IMR-90 (cell line): Measurements from ENCODE around the gene ELP4. TPM values are rescaled to one million over a fixed set of nuclear protein-coding genes. Genes with fewer than 3 reads are reported as not detected.

Source experiments
- ATAC-seq: fragments of 200-7000 bp; cut with Tn5 transposase; 2 replicates; pipeline ENCODE4 v1.9.1; 2020; ENCODE audit warnings: low read depth, mild to moderate bottlenecking, moderate library complexity
- BruUV-seq: library from RNA; stranded (reverse); fragments of 400-500 nt; replicated peaks from 2 replicates; lab custom pipeline; 2021; lab: Mats Ljungman, UMichigan
- CTCF ChIA-PET: fragments of 300-600 bp; formaldehyde crosslinking; extraction: SDS; loops from one replicate; lab custom pipeline; 2021; ENCODE audit warnings: antibody characterized with exemption; lab: Yijun Ruan, JAX
- POLR2A ChIA-PET: fragments of 300-600 bp; sonication (Branson Sonifier 250); formaldehyde crosslinking; loops from one replicate; lab custom pipeline; 2022; ENCODE audit warnings: antibody characterized with exemption; ENCODE audit not compliant: unreplicated experiment; lab: Charles Lee
- DNase-seq: peaks from one replicate; pipeline ENCODE4 v3.0.0; 2013
- H2AFZ ChIP-seq: replicated peaks from 2 replicates; pipeline ENCODE3; 2013; ENCODE audit warnings: low read length, mild to moderate bottlenecking; ENCODE audit not compliant: poor library complexity
- H2AK5ac ChIP-seq: 2 replicates; pipeline ENCODE4 v1.6.1; 2013; ENCODE audit warnings: low read depth, low read length, inconsistent platforms
- H2AK9ac ChIP-seq: replicated peaks from 2 replicates; pipeline ENCODE3; 2013; ENCODE audit warnings: mild to moderate bottlenecking, low read depth, low read length, moderate library complexity; ENCODE audit not compliant: poor library complexity
- H2BK120ac ChIP-seq: 2 replicates; pipeline ENCODE4 v1.6.1; 2013; ENCODE audit warnings: low read depth, low read length, inconsistent platforms
- H2BK15ac ChIP-seq: 3 replicates; pipeline ENCODE4 v1.6.1; 2013; ENCODE audit warnings: low read depth, low read length, inconsistent platforms
- H2BK20ac ChIP-seq: 2 replicates; pipeline ENCODE4 v1.6.1; 2013; ENCODE audit warnings: low read depth, mild to moderate bottlenecking, inconsistent platforms, low read length, moderate library complexity
- H2BK5ac ChIP-seq: 2 replicates; pipeline ENCODE4 v1.6.1; 2013; ENCODE audit warnings: mild to moderate bottlenecking, low read depth, low read length, inconsistent platforms; ENCODE audit not compliant: poor library complexity, severe bottlenecking
- H3K14ac ChIP-seq: replicated peaks from 2 replicates; pipeline ENCODE4 v1.6.1; 2013; ENCODE audit warnings: low read depth, low read length, inconsistent platforms
- H3K18ac ChIP-seq: 2 replicates; pipeline ENCODE4 v1.6.1; 2013; ENCODE audit warnings: low read depth, low read length, control low read depth
- H3K23ac ChIP-seq: 2 replicates; pipeline ENCODE4 v1.6.1; 2013; ENCODE audit warnings: low read depth, low read length, inconsistent platforms
- H3K27ac ChIP-seq: 2 replicates; pipeline ENCODE4 v1.5.1; 2013; ENCODE audit warnings: mild to moderate bottlenecking, control low read depth, low read length; ENCODE audit not compliant: insufficient read depth
- H3K27me3 ChIP-seq: 2 replicates; pipeline ENCODE4 v1.6.1; 2013; ENCODE audit warnings: low read length; ENCODE audit not compliant: control insufficient read depth, insufficient read depth
- H3K36me3 ChIP-seq: 2 replicates; pipeline ENCODE4 v1.6.1; 2013; ENCODE audit warnings: low read length, mixed read lengths; ENCODE audit not compliant: control insufficient read depth, insufficient read depth
- H3K4ac ChIP-seq: 2 replicates; pipeline ENCODE4 v1.6.1; 2013; ENCODE audit warnings: low read depth, low read length, inconsistent platforms
- H3K4me1 ChIP-seq: 2 replicates; pipeline ENCODE4 v1.6.1; 2013; ENCODE audit warnings: low read length, mixed read lengths; ENCODE audit not compliant: control insufficient read depth, insufficient read depth
- H3K4me2 ChIP-seq: 2 replicates; pipeline ENCODE4 v1.6.1; 2013; ENCODE audit warnings: low read depth, mild to moderate bottlenecking, control low read depth, low read length, moderate library complexity
- H3K4me3 ChIP-seq: 2 replicates; pipeline ENCODE4 v1.5.1; 2013; ENCODE audit warnings: low read depth, mild to moderate bottlenecking, control low read depth, low read length, moderate library complexity; ENCODE audit not compliant: insufficient read depth
- H3K56ac ChIP-seq: 2 replicates; pipeline ENCODE4 v1.6.1; 2013; ENCODE audit warnings: low read length, inconsistent platforms; ENCODE audit not compliant: insufficient read depth; ENCODE audit errors: extremely low read depth
- H3K79me1 ChIP-seq, 2 experiments: 2 replicates each; pipeline ENCODE4 v1.6.1; 2013; ENCODE audit warnings: low read length in 2 of 2, inconsistent platforms in 1 of 2, low read depth in 1 of 2
- H3K9ac ChIP-seq: 2 replicates; pipeline ENCODE4 v1.6.1; 2013; ENCODE audit warnings: low read depth, low read length, control low read depth
- H3K9me1 ChIP-seq: 2 replicates; pipeline ENCODE4 v1.6.1; 2013; ENCODE audit warnings: low read length, inconsistent platforms; ENCODE audit not compliant: insufficient read depth
- H3K9me3 ChIP-seq: 2 replicates; pipeline ENCODE4 v1.6.1; 2013; ENCODE audit warnings: low read length; ENCODE audit not compliant: control insufficient read depth, insufficient read depth
- H4K20me1 ChIP-seq: 2 replicates; pipeline ENCODE4 v1.6.1; 2013; ENCODE audit warnings: low read length, inconsistent platforms; ENCODE audit not compliant: insufficient read depth
- H4K5ac ChIP-seq: 2 replicates; pipeline ENCODE4 v1.6.1; 2013; ENCODE audit warnings: mild to moderate bottlenecking, low read depth, low read length, control low read depth
- H4K8ac ChIP-seq, 2 experiments: 2 replicates each; pipeline ENCODE4 v1.6.1; 2013; ENCODE audit warnings: low read depth in 2 of 2, low read length in 2 of 2, control low read depth in 1 of 2, inconsistent platforms in 1 of 2
- H4K91ac ChIP-seq: 2 replicates; pipeline ENCODE4 v1.6.1; 2013; ENCODE audit warnings: low read depth, low read length, inconsistent platforms; ENCODE audit not compliant: insufficient read depth
- BHLHE40 ChIP-seq: fragments of 150-350 bp; IDR thresholded peaks from 2 replicates; pipeline ENCODE4 v1.6.1; 2016; ENCODE audit warnings: mild to moderate bottlenecking, low read depth, low read length
- CEBPB ChIP-seq: IDR thresholded peaks from 2 replicates; pipeline ENCODE4 v1.6.1; 2012; ENCODE audit warnings: low read depth, low read length, improper control_type of control experiment
- CHD1 ChIP-seq: IDR thresholded peaks from 2 replicates; pipeline ENCODE4 v1.6.1; 2012; ENCODE audit warnings: low read depth, low read length, improper control_type of control experiment
- FOS ChIP-seq: fragments of 150-350 bp; IDR thresholded peaks from 2 replicates; pipeline ENCODE4 v1.6.1; 2016; ENCODE audit warnings: low read depth, low read length
- MAFK ChIP-seq: IDR thresholded peaks from 2 replicates; pipeline ENCODE4 v1.6.1; 2012; ENCODE audit warnings: low read depth, low read length, improper control_type of control experiment
- MXI1 ChIP-seq: IDR thresholded peaks from 2 replicates; pipeline ENCODE4 v1.6.1; 2012; ENCODE audit warnings: low read depth, mild to moderate bottlenecking, low read length, moderate library complexity, borderline replicate concordance
- NFE2L2 ChIP-seq: fragments of 150-350 bp; IDR thresholded peaks from 2 replicates; pipeline ENCODE4 v1.6.1; 2016; ENCODE audit warnings: low read depth, mild to moderate bottlenecking, low read length
- RAD21 ChIP-seq: IDR thresholded peaks from 2 replicates; pipeline ENCODE4 v1.6.1; 2012; ENCODE audit warnings: low read length, improper control_type of control experiment
- RCOR1 ChIP-seq: IDR thresholded peaks from 2 replicates; pipeline ENCODE4 v1.6.1; 2012; ENCODE audit warnings: mild to moderate bottlenecking, low read length, improper control_type of control experiment; ENCODE audit not compliant: insufficient replicate concordance
- RFX5 ChIP-seq: IDR thresholded peaks from 2 replicates; pipeline ENCODE4 v1.8.0; 2012; ENCODE audit warnings: low read depth, mild to moderate bottlenecking, low read length, moderate library complexity
- SMC3 ChIP-seq: fragments of 150-350 bp; IDR thresholded peaks from 2 replicates; pipeline ENCODE4 v1.6.1; 2016; ENCODE audit warnings: low read depth, mild to moderate bottlenecking, antibody characterized with exemption, low read length, moderate library complexity
- WGBS, 2 experiments: methylation state at CpG; one replicate each; pipeline versions ENCODE4 v1.1.5 to v1.1.7; 2013; ENCODE audit warnings: missing lambda C conversion rate in 2 of 2; ENCODE audit not compliant: insufficient read length in 1 of 2; ENCODE audit errors: extremely low coverage in 2 of 2; 5-methylcytosine and 5-hydroxymethylcytosine counted together
- dilution Hi-C: fragments of 300-500 bp; cut with HindIII; formaldehyde crosslinking; loops from one replicate; pipeline ENCODE4 v1.14.3; 2018; ENCODE audit warnings: low sequenced_read_pairs; ENCODE audit not compliant: unreplicated experiment
- in situ Hi-C: fragments of 300-500 bp; cut with MboI; formaldehyde crosslinking; loops from 3 replicates; pipeline ENCODE4 v1.14.3; 2019; ENCODE audit warnings: low sequenced_read_pairs, inconsistent platforms, mixed read lengths
- intact Hi-C: fragments of 100-400 bp; cut with micrococcal nuclease; formaldehyde crosslinking; loops from 2 replicates; pipeline ENCODE4 v1.10.0; 2022
- polyA plus RNA-seq, 3 experiments: library from polyadenylated mRNA; depleted of rRNA; stranded (reverse); fragments of >200 nt; gene quantifications; 2 replicates each; pipeline ENCODE4 v1.2.3, GENCODE V29; 2012; ENCODE audit warnings: low replicate concordance in 1 of 3
- total RNA-seq: library from RNA; depleted of rRNA; stranded (reverse); fragments of >200 nt; gene quantifications from 2 replicates; pipeline ENCODE4 v1.2.3, GENCODE V29; 2012
- TF ChIP-seq, protein P1 (sequence below): fragments of 150-350 bp; IDR thresholded peaks from 2 replicates; pipeline ENCODE4 v1.6.1; 2017; ENCODE audit warnings: mild to moderate bottlenecking, antibody characterized with exemption, low read length, low read depth
- TF ChIP-seq, protein P2 (sequence below): fragments of 150-350 bp; IDR thresholded peaks from 2 replicates; pipeline ENCODE4 v1.6.1; 2016; ENCODE audit warnings: low read depth, mild to moderate bottlenecking, low read length, moderate library complexity, borderline replicate concordance
- TF ChIP-seq, protein P3 (sequence below): conservative IDR thresholded peaks from 2 replicates; pipeline ENCODE4 v1.5.1; 2012; ENCODE audit warnings: mild to moderate bottlenecking, low read depth, low read length, improper control_type of control experiment

The ELP4 gene
- total and polyA plus RNA-seq, 2 of the 4 experiments (the other 2 are of a cell fraction), result 8.4 to 20.4 TPM

DNA sequence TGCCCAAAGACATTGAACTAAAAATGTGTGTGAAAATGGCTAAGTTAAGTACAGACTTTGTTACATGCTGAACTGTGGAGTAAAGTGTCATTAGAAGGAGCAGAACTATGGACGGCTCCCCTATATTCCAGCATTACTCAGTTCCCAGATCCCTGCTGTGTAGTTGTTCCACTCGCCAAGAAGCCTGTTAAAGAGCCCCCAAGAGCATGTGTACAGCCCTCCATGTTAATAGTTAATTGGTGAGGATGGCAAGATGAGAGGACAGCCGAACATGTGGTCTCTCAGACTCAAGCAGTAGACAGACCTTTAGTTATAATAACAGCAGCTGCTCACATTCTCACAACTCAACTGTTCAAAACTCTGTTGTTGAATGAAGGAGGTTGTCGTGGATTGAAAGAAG, 127.4 kb downstream of the ELP4 start:
- DNase-seq, result no peak
- H3K9me3 ChIP-seq, result no peaks in the 10 kb centered on the region
- H3K4ac ChIP-seq, result no peak overlapping the region
- H3K4me2 ChIP-seq, result no peak overlapping the region
- intact Hi-C loops, result no loop called here
- no peak overlapping the region for H4K8ac ChIP-seq
- POLR2A ChIA-PET, result no interaction called here
- no peak for TF ChIP-seq RAD21
- no peak for TF ChIP-seq MXI1
- TF ChIP-seq SMC3, result no peak
- no peak for TF ChIP-seq CEBPB
- no peak for TF ChIP-seq RCOR1
- no peak for TF ChIP-seq MAFK
- TF ChIP-seq, protein P1, sequence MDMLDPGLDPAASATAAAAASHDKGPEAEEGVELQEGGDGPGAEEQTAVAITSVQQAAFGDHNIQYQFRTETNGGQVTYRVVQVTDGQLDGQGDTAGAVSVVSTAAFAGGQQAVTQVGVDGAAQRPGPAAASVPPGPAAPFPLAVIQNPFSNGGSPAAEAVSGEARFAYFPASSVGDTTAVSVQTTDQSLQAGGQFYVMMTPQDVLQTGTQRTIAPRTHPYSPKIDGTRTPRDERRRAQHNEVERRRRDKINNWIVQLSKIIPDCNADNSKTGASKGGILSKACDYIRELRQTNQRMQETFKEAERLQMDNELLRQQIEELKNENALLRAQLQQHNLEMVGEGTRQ, result no peak
- TF ChIP-seq, protein P2, sequence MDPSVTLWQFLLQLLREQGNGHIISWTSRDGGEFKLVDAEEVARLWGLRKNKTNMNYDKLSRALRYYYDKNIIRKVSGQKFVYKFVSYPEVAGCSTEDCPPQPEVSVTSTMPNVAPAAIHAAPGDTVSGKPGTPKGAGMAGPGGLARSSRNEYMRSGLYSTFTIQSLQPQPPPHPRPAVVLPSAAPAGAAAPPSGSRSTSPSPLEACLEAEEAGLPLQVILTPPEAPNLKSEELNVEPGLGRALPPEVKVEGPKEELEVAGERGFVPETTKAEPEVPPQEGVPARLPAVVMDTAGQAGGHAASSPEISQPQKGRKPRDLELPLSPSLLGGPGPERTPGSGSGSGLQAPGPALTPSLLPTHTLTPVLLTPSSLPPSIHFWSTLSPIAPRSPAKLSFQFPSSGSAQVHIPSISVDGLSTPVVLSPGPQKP, result no peak
- no peak for TF ChIP-seq NFE2L2
- TF ChIP-seq RFX5, result no peak
- TF ChIP-seq, protein P3, sequence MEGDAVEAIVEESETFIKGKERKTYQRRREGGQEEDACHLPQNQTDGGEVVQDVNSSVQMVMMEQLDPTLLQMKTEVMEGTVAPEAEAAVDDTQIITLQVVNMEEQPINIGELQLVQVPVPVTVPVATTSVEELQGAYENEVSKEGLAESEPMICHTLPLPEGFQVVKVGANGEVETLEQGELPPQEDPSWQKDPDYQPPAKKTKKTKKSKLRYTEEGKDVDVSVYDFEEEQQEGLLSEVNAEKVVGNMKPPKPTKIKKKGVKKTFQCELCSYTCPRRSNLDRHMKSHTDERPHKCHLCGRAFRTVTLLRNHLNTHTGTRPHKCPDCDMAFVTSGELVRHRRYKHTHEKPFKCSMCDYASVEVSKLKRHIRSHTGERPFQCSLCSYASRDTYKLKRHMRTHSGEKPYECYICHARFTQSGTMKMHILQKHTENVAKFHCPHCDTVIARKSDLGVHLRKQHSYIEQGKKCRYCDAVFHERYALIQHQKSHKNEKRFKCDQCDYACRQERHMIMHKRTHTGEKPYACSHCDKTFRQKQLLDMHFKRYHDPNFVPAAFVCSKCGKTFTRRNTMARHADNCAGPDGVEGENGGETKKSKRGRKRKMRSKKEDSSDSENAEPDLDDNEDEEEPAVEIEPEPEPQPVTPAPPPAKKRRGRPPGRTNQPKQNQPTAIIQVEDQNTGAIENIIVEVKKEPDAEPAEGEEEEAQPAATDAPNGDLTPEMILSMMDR, result no peak
- no peak for TF ChIP-seq BHLHE40
- TF ChIP-seq FOS, result no peak
- TF ChIP-seq CHD1, result no peak
- no peak overlapping the region for H2AFZ ChIP-seq
- no CpG with 5 or more reads among the region's 4 CpGs for WGBS, 2 experiments
- BruUV-seq, result no TSS peak
- in situ Hi-C loops, result no loop called here
- no peak overlapping the region for H2BK15ac ChIP-seq
- H3K23ac ChIP-seq, result no peak overlapping the region
- H3K79me1 ChIP-seq, result no peaks in the 10 kb centered on the region
- no peaks in the 10 kb centered on the region for H4K20me1 ChIP-seq
- no peak overlapping the region for H2AK5ac ChIP-seq
- no peak overlapping the region for H2BK120ac ChIP-seq
- no peak overlapping the region for H2BK20ac ChIP-seq
- H3K9ac ChIP-seq, result no peak overlapping the region
- H3K27me3 ChIP-seq, result no peaks in the 10 kb centered on the region
- 0 out of 2 replicates have a peak, but pooled peaks cover 1% of the 10 kb centered on the region for H3K36me3 ChIP-seq
- no peaks in the 10 kb centered on the region for H3K9me1 ChIP-seq
- no peak overlapping the region for H3K14ac ChIP-seq
- no peak overlapping the region for H3K27ac ChIP-seq
- no peak overlapping the region for H3K18ac ChIP-seq
- no peaks in the 10 kb centered on the region for H3K4me1 ChIP-seq
- no peak overlapping the region for H2AK9ac ChIP-seq
- H3K4me3 ChIP-seq, result no peak overlapping the region
- no peak for ATAC-seq
- no peak overlapping the region for H4K91ac ChIP-seq
- CTCF ChIA-PET, result no interaction called here
- no peak overlapping the region for H4K5ac ChIP-seq
- dilution Hi-C loops, result no loop called here
- H2BK5ac ChIP-seq, result no peak overlapping the region
- no peak overlapping the region for H3K56ac ChIP-seq
